ENCODE data around the gene SHB. TPM values are rescaled to one million over a fixed set of nuclear protein-coding genes. Genes with fewer than 3 reads are reported as not detected.
A peak's percentile ranks its signal among the peaks of the same experiment; 100 is the strongest.

Gene SHB
- total and polyA plus RNA-seq, 2 of the 13 experiments (the other 11 are each of a cell fraction or from before 2014, with no cell fraction given): 19.4 to 20.7 TPM

- TF ChIP-seq NFE2L1 (CRISPR knock-in tag; IDR thresholded peaks at IDR 0.05; ENCODE audit: borderline replicate concordance): no peak
- TF ChIP-seq IRF9 (CRISPR knock-in tag; IDR thresholded peaks at IDR 0.05; ENCODE audit: borderline replicate concordance): peak; percentile 36; the same call in 1 of the 2 replicates
- 0 out of 2 replicates have a peak, but pooled peaks have one; percentile 49 for TF ChIP-seq DNMT3B (CRISPR knock-in tag; conservative IDR thresholded peaks at IDR 0.05)
- TF ChIP-seq ZNF543 (CRISPR knock-in tag; IDR thresholded peaks at IDR 0.05): peak; percentile 25; the same call in 1 of the 2 replicates
- TF ChIP-seq ZMYM4 (CRISPR knock-in tag; IDR thresholded peaks at IDR 0.05): peak; percentile 77
- peak; percentile 54; the same call in 1 of the 2 replicates for TF ChIP-seq ZGPAT (CRISPR knock-in tag; IDR thresholded peaks at IDR 0.05)
- TF ChIP-seq ZSCAN30 (CRISPR knock-in tag; IDR thresholded peaks at IDR 0.05): no peak
- peak; percentile 35; the same call in 1 of the 2 replicates for TF ChIP-seq PHF20 (CRISPR knock-in tag; IDR thresholded peaks at IDR 0.05)
- TF ChIP-seq SPEN (CRISPR knock-in tag; IDR thresholded peaks at IDR 0.05; ENCODE audit: low read depth): peak; percentile 77; the same call in 1 of the 2 replicates
- TF ChIP-seq LCORL (IDR thresholded peaks at IDR 0.05): no peak
- TF ChIP-seq LCORL (CRISPR knock-in tag; IDR thresholded peaks at IDR 0.05): peak; percentile 95
- no peak for TF ChIP-seq TRIM22 (IDR thresholded peaks at IDR 0.05)
- TF ChIP-seq, protein P1, sequence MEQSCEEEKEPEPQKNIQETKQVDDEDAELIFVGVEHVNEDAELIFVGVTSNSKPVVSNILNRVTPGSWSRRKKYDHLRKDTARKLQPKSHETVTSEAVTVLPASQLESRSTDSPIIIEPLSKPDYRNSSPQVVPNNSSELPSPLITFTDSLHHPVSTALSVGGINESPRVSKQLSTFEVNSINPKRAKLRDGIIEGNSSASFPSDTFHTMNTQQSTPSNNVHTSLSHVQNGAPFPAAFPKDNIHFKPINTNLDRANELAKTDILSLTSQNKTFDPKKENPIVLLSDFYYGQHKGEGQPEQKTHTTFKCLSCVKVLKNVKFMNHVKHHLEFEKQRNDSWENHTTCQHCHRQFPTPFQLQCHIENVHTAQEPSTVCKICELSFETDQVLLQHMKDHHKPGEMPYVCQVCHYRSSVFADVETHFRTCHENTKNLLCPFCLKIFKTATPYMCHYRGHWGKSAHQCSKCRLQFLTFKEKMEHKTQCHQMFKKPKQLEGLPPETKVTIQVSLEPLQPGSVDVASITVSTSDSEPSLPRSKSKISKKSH (CRISPR knock-in tag; IDR thresholded peaks at IDR 0.05; ENCODE audit: borderline replicate concordance): no peak; the same call in 1 of the 2 replicates
- TF ChIP-seq ZNF138 (CRISPR knock-in tag; IDR thresholded peaks at IDR 0.05; ENCODE audit: low read depth): no peak
- TF ChIP-seq ZC3H4 (CRISPR knock-in tag; IDR thresholded peaks at IDR 0.05; ENCODE audit: borderline replicate concordance): no peak
- no peak for TF ChIP-seq YEATS2 (CRISPR knock-in tag; IDR thresholded peaks at IDR 0.05; ENCODE audit: borderline replicate concordance)
- no peak for TF ChIP-seq GPN1 (CRISPR knock-in tag; IDR thresholded peaks at IDR 0.05; ENCODE audit: borderline replicate concordance)
- TF ChIP-seq TBX3 (IDR thresholded peaks at IDR 0.05; ENCODE audit: borderline replicate concordance): 0 out of 2 replicates have a peak, but pooled peaks have one; percentile 27
- TF ChIP-seq CENPT (CRISPR knock-in tag; IDR thresholded peaks at IDR 0.05; ENCODE audit: low read depth): no peak
- TF ChIP-seq GATAD2A (CRISPR knock-in tag; IDR thresholded peaks at IDR 0.05): peak; percentile 82
- TF ChIP-seq ZNF598 (CRISPR knock-in tag; IDR thresholded peaks at IDR 0.05; ENCODE audit: borderline replicate concordance): peak; percentile 29; the same call in 1 of the 2 replicates
- TF ChIP-seq NR2F2 (IDR thresholded peaks at IDR 0.05; ENCODE audit: borderline replicate concordance, low read depth): no peak
- TF ChIP-seq ZNF33B (CRISPR knock-in tag; IDR thresholded peaks at IDR 0.05): no peak
- no peak for TF ChIP-seq ISX (CRISPR knock-in tag; conservative IDR thresholded peaks at IDR 0.05)
- TF ChIP-seq RAD21 (CRISPR knock-in tag; IDR thresholded peaks at IDR 0.05): 0 out of 2 replicates have a peak, but pooled peaks have one; percentile 43
- no peak for TF ChIP-seq ARID2 (CRISPR knock-in tag; IDR thresholded peaks at IDR 0.05; ENCODE audit: borderline replicate concordance)
Measured at GRCh38 chr9:38008168-38009034, 60.6 kb downstream of the SHB start (continued).

Measured in HepG2 (cell line).